ENCODE data around the gene TXNDC12. TPM values are rescaled to one million over a fixed set of nuclear protein-coding genes. Genes with fewer than 3 reads are reported as not detected.

Gene TXNDC12
- total and polyA plus RNA-seq, 2 experiments from 2014 or later: 81.0 to 91.1 TPM

GRCh38 chr1:52037402-52037814, 17.6 kb downstream of the TXNDC12 start:
- peaks cover 16% of the 10 kb centered on the region for H3K4me1 ChIP-seq (ENCODE audit: insufficient read depth)
- H4K20me1 ChIP-seq (ENCODE audit: insufficient read depth, poor library complexity, severe bottlenecking): peaks cover 4% of the 10 kb centered on the region
- H3K4me2 ChIP-seq: peak overlapping the region; percentile 40
- H3K27me3 ChIP-seq: no peaks in the 10 kb centered on the region
- H3K9me2 ChIP-seq (replicated peaks; ENCODE audit: insufficient read depth): no peaks in the 10 kb centered on the region
- no peak overlapping the region for H2AFZ ChIP-seq
- H3K79me2 ChIP-seq: peaks cover 7% of the 10 kb centered on the region
- H3K36me3 ChIP-seq (replicated peaks; ENCODE audit: insufficient read depth, low read depth): no peaks in the 10 kb centered on the region
- no peak for TF ChIP-seq EZH2phosphoT487 (IDR thresholded peaks at IDR 0.05; ENCODE audit: low read depth, severe bottlenecking, unreplicated experiment)
- TF ChIP-seq EZH2 (IDR thresholded peaks at IDR 0.05; ENCODE audit: borderline replicate concordance): no peak
- no peak for TF ChIP-seq CTCF (IDR thresholded peaks at IDR 0.05; ENCODE audit: poor library complexity)
- no peak overlapping the region for H3K4me3 ChIP-seq
- H3K9me3 ChIP-seq (ENCODE audit: low read depth): no peaks in the 10 kb centered on the region
- DNase-seq (ENCODE audit: low spot score): peak; percentile 42
- H3K27ac ChIP-seq: peak overlapping the region; percentile 49
- 63% methylated on average over 5 of the region's 5 CpGs for WGBS (ENCODE audit: low lambda C conversion rate, missing lambda C conversion rate)

- no peaks in the 10 kb centered on the region for H3K27me3 ChIP-seq
- DNase-seq (ENCODE audit: low spot score): no peak
- no peaks in the 10 kb centered on the region for H3K9me3 ChIP-seq (ENCODE audit: low read depth)
- peaks cover 29% of the 10 kb centered on the region for H3K4me1 ChIP-seq (ENCODE audit: insufficient read depth)
- peak overlapping the region; percentile 95 for H3K4me2 ChIP-seq
- TF ChIP-seq CTCF (IDR thresholded peaks at IDR 0.05; ENCODE audit: poor library complexity): no peak
- TF ChIP-seq EZH2phosphoT487 (IDR thresholded peaks at IDR 0.05; ENCODE audit: low read depth, severe bottlenecking, unreplicated experiment): no peak
- TF ChIP-seq EZH2 (IDR thresholded peaks at IDR 0.05; ENCODE audit: borderline replicate concordance): no peak
- H3K4me3 ChIP-seq: no peak overlapping the region
- H2AFZ ChIP-seq: peak overlapping the region; percentile 88
- no peaks in the 10 kb centered on the region for H3K9me2 ChIP-seq (replicated peaks; ENCODE audit: insufficient read depth)
- peak overlapping the region; percentile 95 for H3K27ac ChIP-seq
- H3K36me3 ChIP-seq (replicated peaks; ENCODE audit: insufficient read depth, low read depth): no peaks in the 10 kb centered on the region
- H4K20me1 ChIP-seq (ENCODE audit: insufficient read depth, poor library complexity, severe bottlenecking): peaks cover 13% of the 10 kb centered on the region
- peaks cover 34% of the 10 kb centered on the region for H3K79me2 ChIP-seq
- WGBS (ENCODE audit: low lambda C conversion rate, missing lambda C conversion rate): 90% methylated on average over 2 of the region's 2 CpGs
These were observed 21.0 kb downstream of the TXNDC12 start for GRCh38 chr1:52034050-52034384.

GRCh38 chr1:52033190-52034049, 21.6 kb downstream of the TXNDC12 start, which contains the start of gene KTI12:
Gene KTI12, minus strand, starts transcription at chr1:52033810. Its CDS starts 49 bp downstream, at chr1:52033761.
- Histone ChIP-seq H3K4me2 (peak within 1 kb of the TSS; percentile 95), H2AFZ (peak within 1 kb of the TSS; percentile 88), H3K9me3 (ENCODE audit: low read depth) (no peaks in the 10 kb centered on the region), H3K79me2 (peaks cover 34% of the 10 kb centered on the region), H3K4me3 (peak within 1 kb of the TSS; percentile 54), H3K27ac (peak within 1 kb of the TSS; percentile 95), H3K36me3 (replicated peaks; ENCODE audit: insufficient read depth, low read depth) (no peaks in the 10 kb centered on the region), H3K4me1 (ENCODE audit: insufficient read depth) (peaks cover 34% of the 10 kb centered on the region), H3K9me2 (replicated peaks; ENCODE audit: insufficient read depth) (no peaks in the 10 kb centered on the region), H3K27me3 (no peaks in the 10 kb centered on the region), H4K20me1 (ENCODE audit: insufficient read depth, poor library complexity, severe bottlenecking) (peaks cover 13% of the 10 kb centered on the region)
- 3% methylated on average over 77 of the region's 78 CpGs for WGBS (ENCODE audit: low lambda C conversion rate, missing lambda C conversion rate)
- TF ChIP-seq EZH2phosphoT487 (IDR thresholded peaks at IDR 0.05; ENCODE audit: low read depth, severe bottlenecking, unreplicated experiment) (no peak), EZH2 (IDR thresholded peaks at IDR 0.05; ENCODE audit: borderline replicate concordance) (no peak), CTCF (IDR thresholded peaks at IDR 0.05; ENCODE audit: poor library complexity) (no peak)
- peak; percentile 94 for DNase-seq (ENCODE audit: low spot score)
